GM12878 (cell line): Measurements from ENCODE around the gene SLC44A4. TPM values are rescaled to one million over a fixed set of nuclear protein-coding genes. Genes with fewer than 3 reads are reported as not detected.
"Not testable (repeated sequence)": the region's sequence is repeated elsewhere in the genome, so short reads cannot be mapped to it uniquely, and the experiment has no call there.

Experiments used
- ATAC-seq: fragments of 200-7000 bp; cut with Tn5 transposase; 3 replicates; pipeline ENCODE4 v1.9.1; 2020; ENCODE audit warnings: mild to moderate bottlenecking, moderate library complexity
- BruUV-seq: library from RNA; stranded (reverse); fragments of 400-500 nt; replicated peaks from 2 replicates; lab custom pipeline; 2021; lab: Mats Ljungman, UMichigan
- CTCF ChIA-PET: fragments of 300-600 bp; sonication (Branson Sonifier 250); formaldehyde crosslinking; extraction: SDS; loops from one replicate; lab custom pipeline; 2021; ENCODE audit warnings: inconsistent platforms; lab: Yijun Ruan, JAX
- POLR2A ChIA-PET: fragments of 350-600 bp; formaldehyde crosslinking; extraction: SDS; loops from one replicate; lab custom pipeline; 2021; ENCODE audit warnings: inconsistent platforms; lab: Charles Lee
- RAD21 ChIA-PET: fragments of 300-600 bp; sonication (Branson Sonifier 250); formaldehyde crosslinking; loops from one replicate; lab custom pipeline; 2023; ENCODE audit warnings: antibody characterized with exemption; ENCODE audit not compliant: unreplicated experiment; lab: Charles Lee
- SMC1A ChIA-PET: fragments of 300-600 bp; sonication (Branson Sonifier 250); formaldehyde crosslinking; loops from one replicate; lab custom pipeline; 2023; ENCODE audit not compliant: unreplicated experiment, uncharacterized antibody; lab: Charles Lee
- DNase-seq: peaks from one replicate; pipeline ENCODE4 v3.0.0-alpha.2; 2011; ENCODE audit warnings: low read depth, low spot score
- FAIRE-seq: peaks from 3 replicates; lab custom pipeline; 2011; peaks lifted over from hg19 to GRCh38; lab: Jason Lieb, UNC
- H2AFZ ChIP-seq: 2 replicates; pipeline ENCODE4 v1.6.0; 2011; ENCODE audit warnings: low read depth, low read length, control low read depth; ENCODE audit not compliant: control insufficient read depth
- H3K27ac ChIP-seq: 2 replicates; pipeline ENCODE4 v1.5.1; 2011; ENCODE audit warnings: control low read depth; ENCODE audit not compliant: control insufficient read depth, insufficient read depth
- H3K27me3 ChIP-seq, 2 experiments: replicated peaks in 1 of 2; 2 replicates each; pipeline versions ENCODE4 v1.6.0 to v1.6.1; 2011; ENCODE audit warnings: low read length in 1 of 2; ENCODE audit not compliant: control insufficient read depth in 2 of 2, insufficient read depth in 2 of 2
- H3K36me3 ChIP-seq, 2 experiments: 2 replicates each; pipeline ENCODE4 v1.5.1; 2011; ENCODE audit warnings: low read length in 1 of 2; ENCODE audit not compliant: control insufficient read depth in 2 of 2, insufficient read depth in 2 of 2
- H3K4me1 ChIP-seq: 2 replicates; pipeline ENCODE4 v1.6.1; 2011; ENCODE audit warnings: mild to moderate bottlenecking, low read length, moderate library complexity, mixed read lengths; ENCODE audit not compliant: control insufficient read depth, insufficient read depth
- H3K4me2 ChIP-seq: 2 replicates; pipeline ENCODE4 v1.6.0; 2011; ENCODE audit warnings: control low read depth; ENCODE audit not compliant: control insufficient read depth, insufficient read depth
- H3K4me3 ChIP-seq: fragments of 200-600 bp; sonication (generic); 2 replicates; pipeline ENCODE4 v1.5.1; 2016
- H3K79me2 ChIP-seq: 2 replicates; pipeline ENCODE4 v1.6.0; 2011; ENCODE audit warnings: low read length; ENCODE audit not compliant: control insufficient read depth, insufficient read depth
- H3K9ac ChIP-seq: 2 replicates; pipeline ENCODE4 v1.8.0; 2011; ENCODE audit warnings: low read length, control low read depth, mixed read lengths; ENCODE audit not compliant: control insufficient read depth, insufficient read depth
- H3K9me3 ChIP-seq: replicated peaks from 3 replicates; pipeline ENCODE4 v1.5.1; 2011; ENCODE audit warnings: mild to moderate bottlenecking, low read length; ENCODE audit not compliant: control insufficient read depth, insufficient read depth
- H4K20me1 ChIP-seq: 2 replicates; pipeline ENCODE4 v1.6.0; 2011; ENCODE audit not compliant: control insufficient read depth, insufficient read depth
- BCL11A ChIP-seq: IDR thresholded peaks from 2 replicates; pipeline ENCODE4 v1.6.1; 2011; ENCODE audit warnings: low read depth, low read length
- EED ChIP-seq: sonication (generic); IDR thresholded peaks from 2 replicates; pipeline ENCODE4 v1.6.1; 2016; ENCODE audit warnings: antibody characterized with exemption, low read depth
- EGR1 ChIP-seq, 2 experiments: IDR thresholded peaks; 1 replicate in 1 of 2; 2 replicates in 1 of 2; pipeline ENCODE4 v1.6.1; 2011 to 2012; ENCODE audit warnings: low read depth in 2 of 2, low read length in 2 of 2, borderline replicate concordance in 1 of 2, mild to moderate bottlenecking in 1 of 2, moderate library complexity in 1 of 2
- NR2C1 ChIP-seq: fragments of 450-650 bp; IDR thresholded peaks from 2 replicates; pipeline ENCODE4 v1.6.1; 2017; ENCODE audit warnings: antibody characterized with exemption, mild to moderate bottlenecking, moderate library complexity
- RAD21 ChIP-seq: IDR thresholded peaks from 2 replicates; pipeline ENCODE4 v1.6.1; 2011; ENCODE audit warnings: mild to moderate bottlenecking, low read depth, low read length, moderate library complexity; ENCODE audit not compliant: insufficient read depth
- RELB ChIP-seq: fragments of 450-650 bp; IDR thresholded peaks from 2 replicates; pipeline ENCODE4 v1.6.1; 2017; ENCODE audit warnings: low read depth, mild to moderate bottlenecking, moderate library complexity
- YBX1 ChIP-seq: fragments of 450-650 bp; IDR thresholded peaks from 2 replicates; pipeline ENCODE4 v1.6.1; 2016; ENCODE audit warnings: antibody characterized with exemption
- YY1 ChIP-seq: IDR thresholded peaks from 2 replicates; pipeline ENCODE4 v1.6.1; 2011; ENCODE audit warnings: low read depth, mild to moderate bottlenecking, low read length
- ZNF217 ChIP-seq: fragments of 450-650 bp; IDR thresholded peaks from 2 replicates; pipeline ENCODE4 v1.6.1; 2017; ENCODE audit warnings: antibody characterized with exemption, mild to moderate bottlenecking
- ZSCAN29 ChIP-seq: fragments of 450-650 bp; IDR thresholded peaks from 2 replicates; pipeline ENCODE4 v1.6.1; 2017; ENCODE audit warnings: mild to moderate bottlenecking, moderate library complexity
- WGBS: methylation state at CpG from one replicate; pipeline ENCODE4 v1.1.6; 2016; ENCODE audit warnings: low lambda C conversion rate; ENCODE audit not compliant: insufficient replicate concordance, insufficient coverage; ENCODE audit errors: missing lambda C conversion rate; 5-methylcytosine and 5-hydroxymethylcytosine counted together
- in situ Hi-C: fragments of 300-500 bp; cut with MboI; formaldehyde crosslinking; loops from 9 replicates; pipeline ENCODE4 v1.14.3; 2018; ENCODE audit warnings: mixed read lengths
- intact Hi-C: fragments of 100-400 bp; cut with micrococcal nuclease; formaldehyde crosslinking; loops from one replicate; pipeline ENCODE4 v1.14.2; 2022; ENCODE audit not compliant: unreplicated experiment
- polyA plus RNA-seq, 11 experiments: library from polyadenylated mRNA; depleted of rRNA in 4 of 11; unstranded in 6 of 11; stranded (reverse) in 5 of 11; fragments of >200 nt; fragmentation: Nextera tagmentation in 4 of 11; fragmentation: Illumina TruSeq in 1 of 11; extraction: Ambion mirVana in 4 of 11; extraction: Trizol in 1 of 11; gene quantifications; 1 replicate in 1 of 11; 2 replicates in 10 of 11; pipeline versions ENCODE4 v1.2.1 to v1.2.3, GENCODE V29; 2011 to 2016; ENCODE audit warnings: inconsistent platforms in 2 of 11, missing spikeins in 2 of 11, low read depth in 1 of 11
- total RNA-seq, 4 experiments: library from RNA; depleted of rRNA in 3 of 4; stranded (reverse); fragments of >200 nt in 3 of 4; fragmentation: Illumina TruSeq in 1 of 4; extraction: Trizol in 1 of 4; gene quantifications; 2 replicates each; pipeline versions ENCODE4 v1.2.1 to v1.2.3, GENCODE V29; 2013 to 2021
- TF ChIP-seq, protein P1 (sequence below): fragments of 450-650 bp; IDR thresholded peaks from 2 replicates; pipeline ENCODE4 v1.6.1; 2016; ENCODE audit warnings: mild to moderate bottlenecking, moderate library complexity, borderline replicate concordance

Gene SLC44A4
- total and polyA plus RNA-seq, 10 of the 15 experiments (the other 5 are each of a cell fraction or from before 2014, with no cell fraction given): 0.04 to 0.24 (median 0.15) TPM; not detected in 3

DNA sequence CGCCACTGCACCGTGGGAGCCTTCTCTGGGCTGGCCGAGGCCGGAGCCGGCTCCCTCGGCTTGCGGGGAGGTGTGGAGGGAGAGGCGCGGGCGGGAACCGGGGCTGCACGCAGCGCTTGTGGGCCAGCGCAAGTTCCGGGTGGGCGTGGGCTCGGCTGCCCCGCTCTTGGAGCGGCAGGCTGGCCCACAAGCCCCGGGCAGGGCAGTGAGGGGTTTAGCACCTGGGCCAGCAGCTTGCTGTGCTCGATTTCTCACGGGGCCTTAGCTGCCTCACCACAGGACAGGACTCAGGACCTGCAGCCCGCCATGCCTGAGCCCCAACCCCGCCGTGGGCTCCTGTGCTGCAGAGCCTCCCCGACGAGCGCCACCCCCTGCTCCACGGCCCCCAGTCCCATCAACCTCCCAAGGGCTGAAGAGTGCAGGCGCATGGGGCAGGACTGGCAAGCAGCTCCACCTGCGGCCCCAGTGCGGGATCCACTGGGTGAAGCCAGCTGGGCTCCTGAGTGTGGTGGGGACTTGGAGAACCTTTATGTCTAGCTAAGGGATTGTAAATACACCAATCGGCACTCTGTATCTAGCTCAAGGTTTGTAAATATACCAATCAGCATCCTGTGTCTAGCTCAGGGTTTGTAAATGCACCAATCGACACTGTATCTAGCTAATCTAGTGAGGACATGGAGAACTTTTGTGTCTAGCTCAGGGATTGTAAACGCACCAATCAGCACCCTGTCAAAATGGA lies 26.6 kb downstream of the SLC44A4 start:
- RAD21 ChIA-PET: interaction anchor here (0.8 kb wide), 1 partner anchor 22 kb away, joined by 3 read pairs; no protein-coding TSS in a partner anchor
- POLR2A ChIA-PET: not testable (repeated sequence)

GRCh38 chr6:31851485-31851832 lies 27.3 kb downstream of the SLC44A4 start:
- POLR2A ChIA-PET: no interaction called here
- H3K79me2 ChIP-seq: no peaks in the 10 kb centered on the region
- FAIRE-seq (no peak), DNase-seq (no peak), ATAC-seq (no peak)
- H4K20me1 ChIP-seq: no peaks in the 10 kb centered on the region
- in situ Hi-C loops: no loop called here
- H2AFZ ChIP-seq: no peak overlapping the region
- CTCF ChIA-PET: interaction anchor here (0.6 to 1.0 kb wide), 2 partner anchors 13 to 131 kb away, joined by 3 to 4 read pairs; no protein-coding TSS in a partner anchor
- no peaks in the 10 kb centered on the region for H3K4me1 ChIP-seq
- no peak overlapping the region for H3K9ac ChIP-seq
- SMC1A ChIA-PET: no interaction called here
- no peaks in the 10 kb centered on the region for H3K36me3 ChIP-seq
- BruUV-seq: no TSS peak
- RAD21 ChIA-PET: no interaction called here
- H3K27me3 ChIP-seq: no peaks in the 10 kb centered on the region
- H3K27ac ChIP-seq: no peak overlapping the region
- 56% methylated on average over 2 of the region's 2 CpGs for WGBS
- intact Hi-C loops: no loop called here
- no peaks in the 10 kb centered on the region for H3K9me3 ChIP-seq
- H3K4me2 ChIP-seq: no peak overlapping the region
- no peak overlapping the region for H3K4me3 ChIP-seq
- TF ChIP-seq, protein P1, sequence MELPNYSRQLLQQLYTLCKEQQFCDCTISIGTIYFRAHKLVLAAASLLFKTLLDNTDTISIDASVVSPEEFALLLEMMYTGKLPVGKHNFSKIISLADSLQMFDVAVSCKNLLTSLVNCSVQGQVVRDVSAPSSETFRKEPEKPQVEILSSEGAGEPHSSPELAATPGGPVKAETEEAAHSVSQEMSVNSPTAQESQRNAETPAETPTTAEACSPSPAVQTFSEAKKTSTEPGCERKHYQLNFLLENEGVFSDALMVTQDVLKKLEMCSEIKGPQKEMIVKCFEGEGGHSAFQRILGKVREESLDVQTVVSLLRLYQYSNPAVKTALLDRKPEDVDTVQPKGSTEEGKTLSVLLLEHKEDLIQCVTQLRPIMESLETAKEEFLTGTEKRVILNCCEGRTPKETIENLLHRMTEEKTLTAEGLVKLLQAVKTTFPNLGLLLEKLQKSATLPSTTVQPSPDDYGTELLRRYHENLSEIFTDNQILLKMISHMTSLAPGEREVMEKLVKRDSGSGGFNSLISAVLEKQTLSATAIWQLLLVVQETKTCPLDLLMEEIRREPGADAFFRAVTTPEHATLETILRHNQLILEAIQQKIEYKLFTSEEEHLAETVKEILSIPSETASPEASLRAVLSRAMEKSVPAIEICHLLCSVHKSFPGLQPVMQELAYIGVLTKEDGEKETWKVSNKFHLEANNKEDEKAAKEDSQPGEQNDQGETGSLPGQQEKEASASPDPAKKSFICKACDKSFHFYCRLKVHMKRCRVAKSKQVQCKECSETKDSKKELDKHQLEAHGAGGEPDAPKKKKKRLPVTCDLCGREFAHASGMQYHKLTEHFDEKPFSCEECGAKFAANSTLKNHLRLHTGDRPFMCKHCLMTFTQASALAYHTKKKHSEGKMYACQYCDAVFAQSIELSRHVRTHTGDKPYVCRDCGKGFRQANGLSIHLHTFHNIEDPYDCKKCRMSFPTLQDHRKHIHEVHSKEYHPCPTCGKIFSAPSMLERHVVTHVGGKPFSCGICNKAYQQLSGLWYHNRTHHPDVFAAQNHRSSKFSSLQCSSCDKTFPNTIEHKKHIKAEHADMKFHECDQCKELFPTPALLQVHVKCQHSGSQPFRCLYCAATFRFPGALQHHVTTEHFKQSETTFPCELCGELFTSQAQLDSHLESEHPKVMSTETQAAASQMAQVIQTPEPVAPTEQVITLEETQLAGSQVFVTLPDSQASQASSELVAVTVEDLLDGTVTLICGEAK: no peak
- no peak for TF ChIP-seq YY1
- no peak for TF ChIP-seq BCL11A
- TF ChIP-seq ZNF217: no peak
- no peak for TF ChIP-seq YBX1
- TF ChIP-seq EED: no peak
- TF ChIP-seq RELB: no peak
- no peak for TF ChIP-seq EGR1 (IDR thresholded peaks at IDR 0.05; ENCODE audit: borderline replicate concordance in 1 of 2, low read depth in 2 of 2, low read length in 2 of 2)
- no peak for TF ChIP-seq ZSCAN29
- TF ChIP-seq RAD21: no peak
- no peak for TF ChIP-seq NR2C1

More for the DNA sequence above, 26.6 kb downstream of the SLC44A4 start:
- H3K4me2 ChIP-seq, H3K36me3 ChIP-seq, H3K4me1 ChIP-seq, ATAC-seq, H3K27ac ChIP-seq, H3K79me2 ChIP-seq, H4K20me1 ChIP-seq, FAIRE-seq, in situ Hi-C loops, H2AFZ ChIP-seq, H3K9me3 ChIP-seq, BruUV-seq, CTCF ChIA-PET, H3K9ac ChIP-seq, DNase-seq, intact Hi-C loops, H3K27me3 ChIP-seq, H3K4me3 ChIP-seq: not testable (repeated sequence)
- SMC1A ChIA-PET: interaction anchor here (1.0 kb wide), 1 partner anchor 13 kb away, joined by 4 read pairs; no protein-coding TSS in a partner anchor
- WGBS: 88% methylated on average over 30 of the region's 35 CpGs
